GM12878 (cell line): ENCODE measurements around the gene CDK5RAP3. TPM values are rescaled to one million over a fixed set of nuclear protein-coding genes. Genes with fewer than 3 reads are reported as not detected.

Source experiments
- ATAC-seq: fragments of 200-7000 bp; cut with Tn5 transposase; 3 replicates; pipeline ENCODE4 v1.9.1; 2020; ENCODE audit warnings: mild to moderate bottlenecking, moderate library complexity
- BruUV-seq: library from RNA; stranded (reverse); fragments of 400-500 nt; replicated peaks from 2 replicates; lab custom pipeline; 2021; lab: Mats Ljungman, UMichigan
- CTCF ChIA-PET: fragments of 300-600 bp; sonication (Branson Sonifier 250); formaldehyde crosslinking; extraction: SDS; loops from one replicate; lab custom pipeline; 2021; ENCODE audit warnings: inconsistent platforms; lab: Yijun Ruan, JAX
- POLR2A ChIA-PET: fragments of 350-600 bp; formaldehyde crosslinking; extraction: SDS; loops from one replicate; lab custom pipeline; 2021; ENCODE audit warnings: inconsistent platforms; lab: Charles Lee
- RAD21 ChIA-PET: fragments of 300-600 bp; sonication (Branson Sonifier 250); formaldehyde crosslinking; loops from one replicate; lab custom pipeline; 2023; ENCODE audit warnings: antibody characterized with exemption; ENCODE audit not compliant: unreplicated experiment; lab: Charles Lee
- SMC1A ChIA-PET: fragments of 300-600 bp; sonication (Branson Sonifier 250); formaldehyde crosslinking; loops from one replicate; lab custom pipeline; 2023; ENCODE audit not compliant: unreplicated experiment, uncharacterized antibody; lab: Charles Lee
- DNase-seq: peaks from one replicate; pipeline ENCODE4 v3.0.0-alpha.2; 2011; ENCODE audit warnings: low read depth, low spot score
- FAIRE-seq: peaks from 3 replicates; lab custom pipeline; 2011; peaks lifted over from hg19 to GRCh38; lab: Jason Lieb, UNC
- H2AFZ ChIP-seq: 2 replicates; pipeline ENCODE4 v1.6.0; 2011; ENCODE audit warnings: low read depth, low read length, control low read depth; ENCODE audit not compliant: control insufficient read depth
- H3K27ac ChIP-seq: 2 replicates; pipeline ENCODE4 v1.5.1; 2011; ENCODE audit warnings: control low read depth; ENCODE audit not compliant: control insufficient read depth, insufficient read depth
- H3K27me3 ChIP-seq, 2 experiments: replicated peaks in 1 of 2; 2 replicates each; pipeline versions ENCODE4 v1.6.0 to v1.6.1; 2011; ENCODE audit warnings: low read length in 1 of 2; ENCODE audit not compliant: control insufficient read depth in 2 of 2, insufficient read depth in 2 of 2
- H3K36me3 ChIP-seq, 2 experiments: 2 replicates each; pipeline ENCODE4 v1.5.1; 2011; ENCODE audit warnings: low read length in 1 of 2; ENCODE audit not compliant: control insufficient read depth in 2 of 2, insufficient read depth in 2 of 2
- H3K4me1 ChIP-seq: 2 replicates; pipeline ENCODE4 v1.6.1; 2011; ENCODE audit warnings: mild to moderate bottlenecking, low read length, moderate library complexity, mixed read lengths; ENCODE audit not compliant: control insufficient read depth, insufficient read depth
- H3K4me2 ChIP-seq: 2 replicates; pipeline ENCODE4 v1.6.0; 2011; ENCODE audit warnings: control low read depth; ENCODE audit not compliant: control insufficient read depth, insufficient read depth
- H3K4me3 ChIP-seq: fragments of 200-600 bp; sonication (generic); 2 replicates; pipeline ENCODE4 v1.5.1; 2016
- H3K79me2 ChIP-seq: 2 replicates; pipeline ENCODE4 v1.6.0; 2011; ENCODE audit warnings: low read length; ENCODE audit not compliant: control insufficient read depth, insufficient read depth
- H3K9ac ChIP-seq: 2 replicates; pipeline ENCODE4 v1.8.0; 2011; ENCODE audit warnings: low read length, control low read depth, mixed read lengths; ENCODE audit not compliant: control insufficient read depth, insufficient read depth
- H3K9me3 ChIP-seq: replicated peaks from 3 replicates; pipeline ENCODE4 v1.5.1; 2011; ENCODE audit warnings: mild to moderate bottlenecking, low read length; ENCODE audit not compliant: control insufficient read depth, insufficient read depth
- H4K20me1 ChIP-seq: 2 replicates; pipeline ENCODE4 v1.6.0; 2011; ENCODE audit not compliant: control insufficient read depth, insufficient read depth
- CREM ChIP-seq: IDR thresholded peaks from 2 replicates; pipeline ENCODE4 v1.6.1; 2014; ENCODE audit warnings: antibody characterized with exemption, low read depth
- HCFC1 ChIP-seq: fragments of 150-350 bp; IDR thresholded peaks from 2 replicates; pipeline ENCODE4 v1.6.1; 2014; ENCODE audit warnings: low read length
- IRF4 ChIP-seq: IDR thresholded peaks from 2 replicates; pipeline ENCODE4 v1.6.1; 2011; ENCODE audit warnings: low read depth, low read length
- PAX8 ChIP-seq: fragments of 450-650 bp; IDR thresholded peaks from 2 replicates; pipeline ENCODE4 v1.6.1; 2017; ENCODE audit warnings: mild to moderate bottlenecking, moderate library complexity
- PBX3 ChIP-seq: IDR thresholded peaks from 2 replicates; pipeline ENCODE4 v1.6.1; 2011; ENCODE audit warnings: mild to moderate bottlenecking, low read depth, low read length, moderate library complexity; ENCODE audit not compliant: insufficient replicate concordance
- SMAD1 ChIP-seq: fragments of 450-650 bp; IDR thresholded peaks from 2 replicates; pipeline ENCODE4 v1.6.1; 2018; ENCODE audit warnings: mild to moderate bottlenecking, low read depth; ENCODE audit not compliant: partially characterized antibody
- SPI1 ChIP-seq: IDR thresholded peaks from 2 replicates; pipeline ENCODE4 v1.6.1; 2011; ENCODE audit warnings: low read depth, mild to moderate bottlenecking, low read length, moderate library complexity, borderline replicate concordance; ENCODE audit not compliant: insufficient read depth
- ZSCAN29 ChIP-seq: fragments of 450-650 bp; IDR thresholded peaks from 2 replicates; pipeline ENCODE4 v1.6.1; 2017; ENCODE audit warnings: mild to moderate bottlenecking, moderate library complexity
- WGBS: methylation state at CpG from one replicate; pipeline ENCODE4 v1.1.6; 2016; ENCODE audit warnings: low lambda C conversion rate; ENCODE audit not compliant: insufficient replicate concordance, insufficient coverage; ENCODE audit errors: missing lambda C conversion rate; 5-methylcytosine and 5-hydroxymethylcytosine counted together
- in situ Hi-C: fragments of 300-500 bp; cut with MboI; formaldehyde crosslinking; loops from 9 replicates; pipeline ENCODE4 v1.14.3; 2018; ENCODE audit warnings: mixed read lengths
- intact Hi-C: fragments of 100-400 bp; cut with micrococcal nuclease; formaldehyde crosslinking; loops from one replicate; pipeline ENCODE4 v1.14.2; 2022; ENCODE audit not compliant: unreplicated experiment
- polyA plus RNA-seq, 11 experiments: library from polyadenylated mRNA; depleted of rRNA in 4 of 11; unstranded in 6 of 11; stranded (reverse) in 5 of 11; fragments of >200 nt; fragmentation: Nextera tagmentation in 4 of 11; fragmentation: Illumina TruSeq in 1 of 11; extraction: Ambion mirVana in 4 of 11; extraction: Trizol in 1 of 11; gene quantifications; 1 replicate in 1 of 11; 2 replicates in 10 of 11; pipeline versions ENCODE4 v1.2.1 to v1.2.3, GENCODE V29; 2011 to 2016; ENCODE audit warnings: inconsistent platforms in 2 of 11, missing spikeins in 2 of 11, low read depth in 1 of 11
- total RNA-seq, 4 experiments: library from RNA; depleted of rRNA in 3 of 4; stranded (reverse); fragments of >200 nt in 3 of 4; fragmentation: Illumina TruSeq in 1 of 4; extraction: Trizol in 1 of 4; gene quantifications; 2 replicates each; pipeline versions ENCODE4 v1.2.1 to v1.2.3, GENCODE V29; 2013 to 2021

CDK5RAP3 gene
- total and polyA plus RNA-seq, 10 of the 15 experiments (the other 5 are each of a cell fraction or from before 2014, with no cell fraction given), result 69.4 to 237 (median 160) TPM

- ChIA-PET SMC1A (interaction anchor here (0.8 to 3.7 kb wide), 9 partner anchors 28 to 107 kb away, joined by 3 to 19 read pairs (median 5); partner anchors contain the start of genes NFE2L1, SCRN2 and SP2), RAD21 (interaction anchor here (0.6 to 2.2 kb wide), 7 partner anchors 9 to 477 kb away, joined by 3 to 20 read pairs (median 4); partner anchors contain the start of genes CDK5RAP3 and SP2), POLR2A (interaction anchor here (0.9 to 6.3 kb wide), 5 partner anchors 29 to 158 kb away, joined by 3 to 55 read pairs (median 4); partner anchors contain the start of genes CBX1, CDK5RAP3 and SP2), CTCF (interaction anchor here (0.7 to 18.1 kb wide), 11 partner anchors 8 to 101 kb away, joined by 3 to 463 read pairs (median 11); partner anchors contain the start of genes CDK5RAP3, PRR15L and SCRN2)
- TF ChIP-seq PBX3, result no peak
- no peak for TF ChIP-seq HCFC1
- no peak for TF ChIP-seq IRF4
- TF ChIP-seq SMAD1, result no peak
- no peak for TF ChIP-seq ZSCAN29
- TF ChIP-seq SPI1, result no peak
- TF ChIP-seq PAX8, result no peak
- no peak for TF ChIP-seq CREM
- WGBS, result 80% methylated on average over 6 of the region's 6 CpGs
- H3K4me1 ChIP-seq, result peaks cover 43% of the 10 kb centered on the region
- peak overlapping the region; percentile 91 for H3K4me3 ChIP-seq
- FAIRE-seq (no peak), ATAC-seq (no peak), DNase-seq (no peak)
- H3K27me3 ChIP-seq, result no peaks in the 10 kb centered on the region
- intact Hi-C loops (no loop called here), in situ Hi-C loops (no loop called here)
- no peaks in the 10 kb centered on the region for H4K20me1 ChIP-seq
- no TSS peak for BruUV-seq
- H3K36me3 ChIP-seq, result peaks cover 0 to 8% of the 10 kb centered on the region in 2 experiments; a peak in 3 of 4 replicates
- peaks cover 26% of the 10 kb centered on the region for H3K79me2 ChIP-seq
- peak overlapping the region; percentile 89 for H3K4me2 ChIP-seq
- H2AFZ ChIP-seq, result no peak overlapping the region
- peak overlapping the region; percentile 86 for H3K27ac ChIP-seq
- H3K9ac ChIP-seq, result peak overlapping the region; percentile 92
- H3K9me3 ChIP-seq, result no peaks in the 10 kb centered on the region
Measured at GRCh38 chr17:47942568-47942967, 28.3 kb upstream of the CDK5RAP3 start.
